ENCODE data around the gene PTPRT. TPM values are rescaled to one million over a fixed set of nuclear protein-coding genes. Genes with fewer than 3 reads are reported as not detected.

Gene PTPRT
- total and polyA plus RNA-seq, 2 experiments from 2014 or later: not detected

DNA sequence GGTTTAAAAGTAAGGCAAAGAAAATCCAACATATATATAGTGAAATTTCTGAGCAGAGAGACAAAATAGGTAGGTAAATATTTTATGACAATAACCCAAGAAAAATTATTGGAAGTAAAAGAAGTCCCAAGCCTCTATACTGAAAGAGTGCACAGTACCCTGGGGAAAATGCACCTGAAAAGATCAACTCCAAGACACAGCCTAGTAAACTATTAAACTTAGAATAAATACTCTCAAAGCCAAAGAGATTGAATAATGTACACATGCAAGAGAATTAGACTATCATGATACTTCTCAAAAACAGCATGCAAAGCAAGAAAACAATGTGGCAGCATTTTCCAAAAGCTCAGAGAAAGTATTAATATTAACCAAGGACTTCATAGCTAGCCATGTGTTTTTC lies 894.7 kb downstream of the PTPRT start:
- Histone ChIP-seq H3K27me3 (ENCODE audit: insufficient read depth) (no peaks in the 10 kb centered on the region), H3K4me1 (ENCODE audit: insufficient read depth) (no peaks in the 10 kb centered on the region), H3K27ac (ENCODE audit: low read depth) (no peak overlapping the region), H4K20me1 (replicated peaks; ENCODE audit: insufficient read depth) (no peaks in the 10 kb centered on the region), H3K4me3 (no peak overlapping the region), H3K9me2 (ENCODE audit: insufficient read depth) (no peaks in the 10 kb centered on the region), H2AFZ (no peak overlapping the region), H3K36me3 (ENCODE audit: insufficient read depth) (peaks cover 9% of the 10 kb centered on the region; the same call in 1 of the 2 replicates), H3K79me2 (replicated peaks; ENCODE audit: insufficient read depth) (no peaks in the 10 kb centered on the region), H3F3A (replicated peaks; ENCODE audit: low read depth) (no peaks in the 10 kb centered on the region), H3K4me2 (no peak overlapping the region)
- no peak for DNase-seq (ENCODE audit: low spot score)
- Mint-ChIP-seq H3K27ac (no peak overlapping the region), H3K4me1 (no peaks in the 10 kb centered on the region), H3K27me3 (ENCODE audit: insufficient read depth, low read depth, poor library complexity) (peaks cover 1% of the 10 kb centered on the region), H3K36me3 (ENCODE audit: low read depth) (peaks cover 17% of the 10 kb centered on the region; the same call in 2 of the 3 replicates), H3K4me3 (no peak overlapping the region), H3K9me3 (peaks cover 30% of the 10 kb centered on the region)
- no peak for TF ChIP-seq JUNB (IDR thresholded peaks at IDR 0.05; ENCODE audit: unreplicated experiment)
- TF ChIP-seq, protein P1, sequence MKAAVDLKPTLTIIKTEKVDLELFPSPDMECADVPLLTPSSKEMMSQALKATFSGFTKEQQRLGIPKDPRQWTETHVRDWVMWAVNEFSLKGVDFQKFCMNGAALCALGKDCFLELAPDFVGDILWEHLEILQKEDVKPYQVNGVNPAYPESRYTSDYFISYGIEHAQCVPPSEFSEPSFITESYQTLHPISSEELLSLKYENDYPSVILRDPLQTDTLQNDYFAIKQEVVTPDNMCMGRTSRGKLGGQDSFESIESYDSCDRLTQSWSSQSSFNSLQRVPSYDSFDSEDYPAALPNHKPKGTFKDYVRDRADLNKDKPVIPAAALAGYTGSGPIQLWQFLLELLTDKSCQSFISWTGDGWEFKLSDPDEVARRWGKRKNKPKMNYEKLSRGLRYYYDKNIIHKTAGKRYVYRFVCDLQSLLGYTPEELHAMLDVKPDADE (IDR thresholded peaks at IDR 0.05): no peak
- ATAC-seq: no peak

DNA sequence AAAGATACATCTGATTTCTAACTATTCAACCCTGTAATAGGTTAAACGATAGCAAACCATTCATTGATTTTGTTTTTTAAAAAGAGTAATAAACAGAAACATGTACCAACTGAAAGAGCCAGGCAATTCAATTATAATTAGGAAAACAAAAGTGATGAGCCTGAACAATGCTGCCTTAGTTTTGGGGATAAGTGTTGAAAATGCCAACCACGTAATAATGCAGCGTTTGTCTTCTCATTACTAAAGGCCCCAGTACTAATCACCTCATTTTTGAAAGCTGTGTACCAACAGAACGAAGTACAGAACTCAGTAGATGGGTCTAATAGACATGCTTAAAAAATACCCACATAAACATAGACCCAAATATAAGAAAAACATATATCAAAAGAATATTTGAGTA lies 907.9 kb downstream of the PTPRT start:
- H3K27ac Mint-ChIP-seq: no peak overlapping the region
- peaks cover 16% of the 10 kb centered on the region for H3K36me3 Mint-ChIP-seq (ENCODE audit: low read depth)
- H3K9me3 Mint-ChIP-seq: peaks cover 100% of the 10 kb centered on the region
- TF ChIP-seq NANOG (IDR thresholded peaks at IDR 0.05; ENCODE audit: borderline replicate concordance): no peak
- TF ChIP-seq, protein P1 (IDR thresholded peaks at IDR 0.05): no peak
- no peak for TF ChIP-seq CREB1 (CRISPR knock-in tag; IDR thresholded peaks at IDR 0.05; ENCODE audit: low read depth)
- TF ChIP-seq EZH2 (IDR thresholded peaks at IDR 0.05; ENCODE audit: low read depth, unreplicated experiment): no peak
- TF ChIP-seq, protein P2, sequence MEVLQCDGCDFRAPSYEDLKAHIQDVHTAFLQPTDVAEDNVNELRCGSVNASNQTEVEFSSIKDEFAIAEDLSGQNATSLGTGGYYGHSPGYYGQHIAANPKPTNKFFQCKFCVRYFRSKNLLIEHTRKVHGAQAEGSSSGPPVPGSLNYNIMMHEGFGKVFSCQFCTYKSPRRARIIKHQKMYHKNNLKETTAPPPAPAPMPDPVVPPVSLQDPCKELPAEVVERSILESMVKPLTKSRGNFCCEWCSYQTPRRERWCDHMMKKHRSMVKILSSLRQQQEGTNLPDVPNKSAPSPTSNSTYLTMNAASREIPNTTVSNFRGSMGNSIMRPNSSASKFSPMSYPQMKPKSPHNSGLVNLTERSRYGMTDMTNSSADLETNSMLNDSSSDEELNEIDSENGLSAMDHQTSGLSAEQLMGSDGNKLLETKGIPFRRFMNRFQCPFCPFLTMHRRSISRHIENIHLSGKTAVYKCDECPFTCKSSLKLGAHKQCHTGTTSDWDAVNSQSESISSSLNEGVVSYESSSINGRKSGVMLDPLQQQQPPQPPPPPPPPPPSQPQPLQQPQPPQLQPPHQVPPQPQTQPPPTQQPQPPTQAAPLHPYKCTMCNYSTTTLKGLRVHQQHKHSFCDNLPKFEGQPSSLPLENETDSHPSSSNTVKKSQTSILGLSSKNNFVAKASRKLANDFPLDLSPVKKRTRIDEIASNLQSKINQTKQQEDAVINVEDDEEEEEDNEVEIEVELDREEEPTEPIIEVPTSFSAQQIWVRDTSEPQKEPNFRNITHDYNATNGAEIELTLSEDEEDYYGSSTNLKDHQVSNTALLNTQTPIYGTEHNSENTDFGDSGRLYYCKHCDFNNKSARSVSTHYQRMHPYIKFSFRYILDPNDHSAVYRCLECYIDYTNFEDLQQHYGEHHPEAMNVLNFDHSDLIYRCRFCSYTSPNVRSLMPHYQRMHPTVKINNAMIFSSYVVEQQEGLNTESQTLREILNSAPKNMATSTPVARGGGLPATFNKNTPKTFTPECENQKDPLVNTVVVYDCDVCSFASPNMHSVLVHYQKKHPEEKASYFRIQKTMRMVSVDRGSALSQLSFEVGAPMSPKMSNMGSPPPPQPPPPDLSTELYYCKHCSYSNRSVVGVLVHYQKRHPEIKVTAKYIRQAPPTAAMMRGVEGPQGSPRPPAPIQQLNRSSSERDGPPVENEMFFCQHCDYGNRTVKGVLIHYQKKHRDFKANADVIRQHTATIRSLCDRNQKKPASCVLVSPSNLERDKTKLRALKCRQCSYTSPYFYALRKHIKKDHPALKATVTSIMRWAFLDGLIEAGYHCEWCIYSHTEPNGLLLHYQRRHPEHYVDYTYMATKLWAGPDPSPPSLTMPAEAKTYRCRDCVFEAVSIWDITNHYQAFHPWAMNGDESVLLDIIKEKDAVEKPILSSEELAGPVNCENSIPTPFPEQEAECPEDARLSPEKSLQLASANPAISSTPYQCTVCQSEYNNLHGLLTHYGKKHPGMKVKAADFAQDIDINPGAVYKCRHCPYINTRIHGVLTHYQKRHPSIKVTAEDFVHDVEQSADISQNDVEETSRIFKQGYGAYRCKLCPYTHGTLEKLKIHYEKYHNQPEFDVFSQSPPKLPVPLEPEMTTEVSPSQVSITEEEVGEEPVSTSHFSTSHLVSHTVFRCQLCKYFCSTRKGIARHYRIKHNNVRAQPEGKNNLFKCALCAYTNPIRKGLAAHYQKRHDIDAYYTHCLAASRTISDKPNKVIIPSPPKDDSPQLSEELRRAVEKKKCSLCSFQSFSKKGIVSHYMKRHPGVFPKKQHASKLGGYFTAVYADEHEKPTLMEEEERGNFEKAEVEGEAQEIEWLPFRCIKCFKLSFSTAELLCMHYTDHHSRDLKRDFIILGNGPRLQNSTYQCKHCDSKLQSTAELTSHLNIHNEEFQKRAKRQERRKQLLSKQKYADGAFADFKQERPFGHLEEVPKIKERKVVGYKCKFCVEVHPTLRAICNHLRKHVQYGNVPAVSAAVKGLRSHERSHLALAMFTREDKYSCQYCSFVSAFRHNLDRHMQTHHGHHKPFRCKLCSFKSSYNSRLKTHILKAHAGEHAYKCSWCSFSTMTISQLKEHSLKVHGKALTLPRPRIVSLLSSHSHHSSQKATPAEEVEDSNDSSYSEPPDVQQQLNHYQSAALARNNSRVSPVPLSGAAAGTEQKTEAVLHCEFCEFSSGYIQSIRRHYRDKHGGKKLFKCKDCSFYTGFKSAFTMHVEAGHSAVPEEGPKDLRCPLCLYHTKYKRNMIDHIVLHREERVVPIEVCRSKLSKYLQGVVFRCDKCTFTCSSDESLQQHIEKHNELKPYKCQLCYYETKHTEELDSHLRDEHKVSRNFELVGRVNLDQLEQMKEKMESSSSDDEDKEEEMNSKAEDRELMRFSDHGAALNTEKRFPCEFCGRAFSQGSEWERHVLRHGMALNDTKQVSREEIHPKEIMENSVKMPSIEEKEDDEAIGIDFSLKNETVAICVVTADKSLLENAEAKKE (CRISPR knock-in tag; IDR thresholded peaks at IDR 0.05): no peak
- TF ChIP-seq EZH2phosphoT487 (IDR thresholded peaks at IDR 0.05; ENCODE audit: unreplicated experiment): no peak
- TF ChIP-seq ZNF114 (CRISPR knock-in tag; IDR thresholded peaks at IDR 0.05): no peak
- no peak for TF ChIP-seq STAT1 (IDR thresholded peaks at IDR 0.05; ENCODE audit: unreplicated experiment)
- TF ChIP-seq ZNF331 (CRISPR knock-in tag; IDR thresholded peaks at IDR 0.05; ENCODE audit: low read depth): no peak
- TF ChIP-seq POLR2AphosphoS5 (IDR thresholded peaks at IDR 0.05; ENCODE audit: low read depth): no peak
- TF ChIP-seq, protein P3, sequence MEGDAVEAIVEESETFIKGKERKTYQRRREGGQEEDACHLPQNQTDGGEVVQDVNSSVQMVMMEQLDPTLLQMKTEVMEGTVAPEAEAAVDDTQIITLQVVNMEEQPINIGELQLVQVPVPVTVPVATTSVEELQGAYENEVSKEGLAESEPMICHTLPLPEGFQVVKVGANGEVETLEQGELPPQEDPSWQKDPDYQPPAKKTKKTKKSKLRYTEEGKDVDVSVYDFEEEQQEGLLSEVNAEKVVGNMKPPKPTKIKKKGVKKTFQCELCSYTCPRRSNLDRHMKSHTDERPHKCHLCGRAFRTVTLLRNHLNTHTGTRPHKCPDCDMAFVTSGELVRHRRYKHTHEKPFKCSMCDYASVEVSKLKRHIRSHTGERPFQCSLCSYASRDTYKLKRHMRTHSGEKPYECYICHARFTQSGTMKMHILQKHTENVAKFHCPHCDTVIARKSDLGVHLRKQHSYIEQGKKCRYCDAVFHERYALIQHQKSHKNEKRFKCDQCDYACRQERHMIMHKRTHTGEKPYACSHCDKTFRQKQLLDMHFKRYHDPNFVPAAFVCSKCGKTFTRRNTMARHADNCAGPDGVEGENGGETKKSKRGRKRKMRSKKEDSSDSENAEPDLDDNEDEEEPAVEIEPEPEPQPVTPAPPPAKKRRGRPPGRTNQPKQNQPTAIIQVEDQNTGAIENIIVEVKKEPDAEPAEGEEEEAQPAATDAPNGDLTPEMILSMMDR (conservative IDR thresholded peaks at IDR 0.05; ENCODE audit: low read depth in 2 of 2): no peak

More for the DNA sequence above, 907.9 kb downstream of the PTPRT start:
- no peak overlapping the region for H3K4me3 Mint-ChIP-seq
- H3K4me3 ChIP-seq: no peak overlapping the region
- H3K9me2 ChIP-seq (ENCODE audit: insufficient read depth): no peaks in the 10 kb centered on the region
- no peaks in the 10 kb centered on the region for H3K27me3 Mint-ChIP-seq (ENCODE audit: insufficient read depth, low read depth, poor library complexity)
- no peaks in the 10 kb centered on the region for H3K4me1 Mint-ChIP-seq
- no peaks in the 10 kb centered on the region for H3K27me3 ChIP-seq (ENCODE audit: insufficient read depth)
- no peak for DNase-seq (ENCODE audit: low spot score)
- H3K4me1 ChIP-seq (ENCODE audit: insufficient read depth): no peaks in the 10 kb centered on the region
- H3K4me2 ChIP-seq: no peak overlapping the region
- no peaks in the 10 kb centered on the region for H3K79me2 ChIP-seq (replicated peaks; ENCODE audit: insufficient read depth)
- H2AFZ ChIP-seq: no peak overlapping the region
- ATAC-seq: no peak
- no peaks in the 10 kb centered on the region for H3F3A ChIP-seq (replicated peaks; ENCODE audit: low read depth)
- no peaks in the 10 kb centered on the region for H4K20me1 ChIP-seq (replicated peaks; ENCODE audit: insufficient read depth)
- H3K27ac ChIP-seq (ENCODE audit: low read depth): no peak overlapping the region
- H3K36me3 ChIP-seq (ENCODE audit: insufficient read depth): no peaks in the 10 kb centered on the region
